A549 (cell line): Measurements from ENCODE around the gene TSHZ2. TPM values are rescaled to one million over a fixed set of nuclear protein-coding genes. Genes with fewer than 3 reads are reported as not detected.

Experiments used
- ATAC-seq, 2 experiments: fragments of 200-7000 bp in 1 of 2; fragments of >200 bp in 1 of 2; cut with Nextera tagmentation in 1 of 2; cut with Tn5 transposase in 1 of 2; 3 replicates each; pipeline versions ENCODE4 v1.8.0 to v1.9.1; 2018 to 2020; ENCODE audit warnings: mild to moderate bottlenecking in 1 of 2, moderate library complexity in 1 of 2
- CTCF ChIA-PET: fragments of 300-600 bp; sonication (Branson Sonifier 250); formaldehyde crosslinking; extraction: SDS; loops from one replicate; lab custom pipeline; 2021; ENCODE audit warnings: antibody characterized with exemption, inconsistent platforms; lab: Yijun Ruan, JAX
- POLR2A ChIA-PET: fragments of 350-600 bp; formaldehyde crosslinking; extraction: SDS; loops from one replicate; lab custom pipeline; 2021; ENCODE audit warnings: antibody characterized with exemption, inconsistent platforms; lab: Yijun Ruan, JAX
- DNase-seq, 2 experiments: peaks; one replicate each; pipeline versions ENCODE4 v3.0.0 to v3.0.0-alpha.2; 2011 to 2016; ENCODE audit warnings: low read depth in 1 of 2, low spot score in 1 of 2
- FAIRE-seq: peaks from 2 replicates; lab custom pipeline; 2011; peaks lifted over from hg19 to GRCh38; lab: Jason Lieb, UNC
- H3K27ac ChIP-seq, 2 experiments: fragments of >200 bp; sonication (Bioruptor Twin); formaldehyde crosslinking; 3 replicates each; pipeline ENCODE4 v1.5.1; 2016 to 2017
- H3K4me1 ChIP-seq: fragments of >200 bp; sonication (Bioruptor Twin); formaldehyde crosslinking; 3 replicates; pipeline ENCODE4 v1.6.1; 2016
- H3K4me2 ChIP-seq: fragments of >200 bp; sonication (Bioruptor Twin); formaldehyde crosslinking; 3 replicates; pipeline ENCODE4 v1.6.1; 2016
- H3K4me3 ChIP-seq: fragments of >200 bp; sonication (Bioruptor Twin); formaldehyde crosslinking; 3 replicates; pipeline ENCODE4 v1.5.1; 2016
- H3K9me3 ChIP-seq: fragments of >200 bp; sonication (Bioruptor Twin); formaldehyde crosslinking; 3 replicates; pipeline ENCODE4 v1.6.1; 2016
- CHD2 ChIP-seq: fragments of 150-350 bp; IDR thresholded peaks from 2 replicates; pipeline ENCODE4 v1.6.1; 2014; ENCODE audit warnings: low read length; ENCODE audit not compliant: partially characterized antibody
- FOSB ChIP-seq: fragments of 250-450 bp; sonication (Bioruptor Pico); IDR thresholded peaks from 2 replicates; pipeline ENCODE4 v1.5.0; 2020; ENCODE audit warnings: mild to moderate bottlenecking, moderate library complexity
- HOXA7 ChIP-seq: fragments of 250-450 bp; sonication (Bioruptor Pico); IDR thresholded peaks from 2 replicates; pipeline ENCODE4 v1.5.0; 2020; ENCODE audit warnings: mild to moderate bottlenecking, moderate library complexity
- NFE2L2 ChIP-seq: fragments of 150-350 bp; conservative IDR thresholded peaks from 2 replicates; pipeline ENCODE4 v1.6.1; 2014; ENCODE audit warnings: low read length
- NPAS2 ChIP-seq: fragments of 250-450 bp; sonication (Bioruptor Pico); IDR thresholded peaks from 2 replicates; pipeline ENCODE4 v1.8.0; 2022; ENCODE audit warnings: mild to moderate bottlenecking, moderate library complexity, borderline replicate concordance
- POLR2A ChIP-seq: IDR thresholded peaks from 2 replicates; pipeline ENCODE4 v1.6.1; 2012; ENCODE audit warnings: mild to moderate bottlenecking, low read length
- RAD21 ChIP-seq, 2 experiments: fragments of >200 bp in 1 of 2; sonication (Bioruptor Twin) in 1 of 2; formaldehyde crosslinking in 1 of 2; IDR thresholded peaks in 1 of 2; conservative IDR thresholded peaks in 1 of 2; 2 replicates in 1 of 2; 3 replicates in 1 of 2; pipeline ENCODE4 v1.6.1; 2012 to 2018; ENCODE audit warnings: inconsistent platforms in 1 of 2
- SMC3 ChIP-seq: fragments of >200 bp; sonication (Bioruptor Twin); formaldehyde crosslinking; IDR thresholded peaks from 3 replicates; pipeline ENCODE4 v1.6.1; 2018; ENCODE audit warnings: inconsistent platforms
- TFCP2L1 ChIP-seq: fragments of 250-450 bp; sonication (Bioruptor Pico); IDR thresholded peaks from 2 replicates; pipeline ENCODE4 v1.5.0; 2021; ENCODE audit warnings: mild to moderate bottlenecking
- WGBS: methylation state at CpG from one replicate; pipeline ENCODE4 v1.1.6; 2017; ENCODE audit errors: missing lambda C conversion rate; 5-methylcytosine and 5-hydroxymethylcytosine counted together
- polyA plus RNA-seq, 4 experiments: library from polyadenylated mRNA; depleted of rRNA in 3 of 4; stranded (reverse); fragments of >200 nt; fragmentation: RNase III in 1 of 4; extraction: RNeasy Plus Mini Kit Qiagen cat#74134 plus additional on column Dnase treatment in 1 of 4; gene quantifications; 2 replicates in 3 of 4; 3 replicates in 1 of 4; pipeline ENCODE4 v1.2.3, GENCODE V29; 2011 to 2017
- TF ChIP-seq, protein P1 (sequence below): IDR thresholded peaks from 2 replicates; pipeline ENCODE4 v1.6.1; 2012
- TF ChIP-seq, protein P2 (sequence below): fragments of 150-350 bp; IDR thresholded peaks from 2 replicates; pipeline ENCODE4 v1.6.1; 2014; ENCODE audit warnings: low read depth, mild to moderate bottlenecking, low read length
- TF ChIP-seq, protein P3 (sequence below): fragments of >200 bp; sonication (Bioruptor Twin); formaldehyde crosslinking; IDR thresholded peaks from 3 replicates; pipeline ENCODE4 v1.6.1; 2016
- TF ChIP-seq, protein P4 (sequence below): fragments of >200 bp; sonication (Bioruptor Twin); formaldehyde crosslinking; IDR thresholded peaks from 3 replicates; pipeline ENCODE4 v1.5.1; 2016

TSHZ2 gene
- polyA plus RNA-seq, 2 of the 4 experiments (the other 2 are of a cell fraction) = not detected

DNA sequence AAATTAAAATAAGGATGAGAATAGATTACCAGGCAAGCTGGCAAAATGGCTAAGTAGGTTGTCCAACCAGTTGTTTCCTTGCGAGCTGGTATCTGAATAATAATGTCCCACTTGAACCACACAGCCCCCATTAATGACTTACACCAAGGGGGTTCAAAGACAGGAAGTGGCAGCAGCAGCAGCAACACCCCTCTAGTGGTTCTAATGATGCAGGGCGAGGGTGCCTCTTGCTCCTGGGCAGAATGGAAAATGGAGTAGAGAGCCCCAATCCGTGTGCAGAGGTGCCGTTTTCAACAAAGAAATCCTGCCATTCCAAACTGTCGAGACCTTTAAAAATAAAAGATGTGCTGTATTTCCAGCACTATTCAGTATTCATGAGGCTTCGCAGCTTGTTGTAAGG lies 218.1 kb downstream of the TSHZ2 start:
- no peaks in the 10 kb centered on the region for H3K4me1 ChIP-seq
- H3K4me3 ChIP-seq = no peak overlapping the region
- 18% methylated on average over 6 of the region's 6 CpGs for whole genome bisulfite sequencing
- DNase-seq = no peak
- ATAC-seq = no peak
- FAIRE-seq = no peak
- no peaks in the 10 kb centered on the region for H3K9me3 ChIP-seq
- ChIA-PET CTCF (interaction anchor here (0.6 to 0.7 kb wide), 2 partner anchors 12 to 26 kb away, joined by 3 read pairs; no protein-coding TSS in a partner anchor), POLR2A (no interaction called here)
- no peak overlapping the region for H3K27ac ChIP-seq
- H3K4me2 ChIP-seq = no peak overlapping the region
- TF ChIP-seq, protein P1, sequence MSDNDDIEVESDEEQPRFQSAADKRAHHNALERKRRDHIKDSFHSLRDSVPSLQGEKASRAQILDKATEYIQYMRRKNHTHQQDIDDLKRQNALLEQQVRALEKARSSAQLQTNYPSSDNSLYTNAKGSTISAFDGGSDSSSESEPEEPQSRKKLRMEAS = no peak

DNA sequence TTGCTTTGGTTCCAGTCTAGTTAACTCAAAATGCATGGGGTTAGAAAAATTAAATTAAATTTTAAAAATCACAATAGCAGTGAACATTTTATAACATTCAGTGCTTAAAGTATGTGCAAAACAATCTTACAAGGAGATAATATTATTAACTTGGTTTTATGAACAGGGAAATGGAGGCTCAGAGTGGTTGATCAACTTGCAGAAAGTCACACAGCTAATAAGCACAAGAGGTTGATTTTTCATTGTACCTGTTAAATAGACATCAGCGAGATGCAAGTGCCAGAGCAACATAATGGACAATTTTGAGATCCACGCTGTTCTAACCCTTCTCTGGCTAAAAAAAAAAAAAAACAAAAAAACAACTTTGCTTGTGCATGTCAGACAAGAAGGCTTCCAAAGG lies 219.8 kb downstream of the TSHZ2 start:
- CTCF ChIA-PET = interaction anchor here (0.7 kb wide), 1 partner anchor 24 kb away, joined by 3 read pairs; no protein-coding TSS in a partner anchor
- FAIRE-seq = no peak

DNA sequence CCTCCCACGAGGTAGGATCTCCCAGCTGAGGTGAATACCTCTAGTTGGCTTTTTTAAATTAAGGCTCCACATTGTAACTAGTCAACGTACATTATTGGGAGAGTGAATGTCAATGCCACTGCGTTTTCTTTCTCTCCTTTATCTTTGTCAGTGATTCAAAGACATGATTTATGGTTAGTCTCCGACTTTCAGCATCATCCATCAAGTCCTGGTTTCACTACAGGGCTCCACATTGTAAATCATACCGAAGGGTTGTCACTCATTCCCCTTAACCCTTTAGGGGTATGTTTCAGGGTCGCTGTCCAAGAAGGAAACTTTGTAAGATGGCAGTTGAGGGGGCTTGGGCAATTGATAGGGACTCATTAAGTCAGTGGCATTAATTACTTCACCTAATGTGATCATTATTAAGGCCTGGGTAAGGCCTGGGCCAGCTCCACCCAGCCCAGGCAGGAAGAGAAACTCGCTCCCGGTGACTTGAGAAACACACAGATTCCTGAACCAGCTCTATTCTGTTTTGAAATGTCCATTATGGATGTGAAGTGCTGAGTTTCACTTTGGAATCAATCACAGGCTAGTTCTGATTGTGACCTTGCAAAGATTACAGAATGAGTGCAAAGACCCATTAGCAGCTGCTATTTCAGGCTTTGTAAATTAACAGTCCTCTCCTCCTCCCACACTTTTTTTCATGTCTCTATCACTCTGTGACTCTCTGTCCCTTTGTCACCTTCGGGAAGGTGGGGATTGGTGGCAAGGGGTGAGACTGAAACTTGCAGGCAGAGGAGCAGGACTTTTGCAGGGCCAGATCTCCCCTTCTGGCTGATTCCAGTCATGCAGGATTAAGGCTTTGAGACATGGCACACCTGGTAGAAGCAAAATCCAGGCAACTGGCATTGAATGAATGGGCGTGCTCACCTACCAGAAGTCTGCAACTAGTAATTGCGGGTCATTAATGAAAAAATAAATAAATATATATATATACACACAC lies 222.4 kb downstream of the TSHZ2 start:
- no peak for DNase-seq
- H3K9me3 ChIP-seq = no peaks in the 10 kb centered on the region
- ChIA-PET POLR2A (no interaction called here), CTCF (no interaction called here)
- no peak overlapping the region for H3K4me2 ChIP-seq
- TF ChIP-seq, protein P2, sequence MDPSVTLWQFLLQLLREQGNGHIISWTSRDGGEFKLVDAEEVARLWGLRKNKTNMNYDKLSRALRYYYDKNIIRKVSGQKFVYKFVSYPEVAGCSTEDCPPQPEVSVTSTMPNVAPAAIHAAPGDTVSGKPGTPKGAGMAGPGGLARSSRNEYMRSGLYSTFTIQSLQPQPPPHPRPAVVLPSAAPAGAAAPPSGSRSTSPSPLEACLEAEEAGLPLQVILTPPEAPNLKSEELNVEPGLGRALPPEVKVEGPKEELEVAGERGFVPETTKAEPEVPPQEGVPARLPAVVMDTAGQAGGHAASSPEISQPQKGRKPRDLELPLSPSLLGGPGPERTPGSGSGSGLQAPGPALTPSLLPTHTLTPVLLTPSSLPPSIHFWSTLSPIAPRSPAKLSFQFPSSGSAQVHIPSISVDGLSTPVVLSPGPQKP = no peak
- no peak for TF ChIP-seq TFCP2L1 (CRISPR knock-in tag)
- no peak for TF ChIP-seq FOSB (CRISPR knock-in tag)
- no peak for TF ChIP-seq NPAS2 (CRISPR knock-in tag)
- no peak for TF ChIP-seq CHD2
- no peak for TF ChIP-seq HOXA7 (CRISPR knock-in tag)
- TF ChIP-seq, protein P3, sequence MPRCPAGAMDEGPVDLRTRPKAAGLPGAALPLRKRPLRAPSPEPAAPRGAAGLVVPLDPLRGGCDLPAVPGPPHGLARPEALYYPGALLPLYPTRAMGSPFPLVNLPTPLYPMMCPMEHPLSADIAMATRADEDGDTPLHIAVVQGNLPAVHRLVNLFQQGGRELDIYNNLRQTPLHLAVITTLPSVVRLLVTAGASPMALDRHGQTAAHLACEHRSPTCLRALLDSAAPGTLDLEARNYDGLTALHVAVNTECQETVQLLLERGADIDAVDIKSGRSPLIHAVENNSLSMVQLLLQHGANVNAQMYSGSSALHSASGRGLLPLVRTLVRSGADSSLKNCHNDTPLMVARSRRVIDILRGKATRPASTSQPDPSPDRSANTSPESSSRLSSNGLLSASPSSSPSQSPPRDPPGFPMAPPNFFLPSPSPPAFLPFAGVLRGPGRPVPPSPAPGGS = no peak
- no peak for TF ChIP-seq RAD21 (conservative IDR thresholded peaks at IDR 0.05 in 1 of 2, IDR thresholded peaks at IDR 0.05 in 1 of 2)
- no peak for TF ChIP-seq SMC3
- no peak for TF ChIP-seq POLR2A
- ATAC-seq = no peak
- H3K4me1 ChIP-seq = no peaks in the 10 kb centered on the region
- WGBS = 8% methylated on average over 11 of the region's 11 CpGs
- no peak overlapping the region for H3K4me3 ChIP-seq
- no peak for FAIRE-seq
- no peak overlapping the region for H3K27ac ChIP-seq

More for the DNA sequence above, 219.8 kb downstream of the TSHZ2 start:
- Histone ChIP-seq H3K4me2 (no peak overlapping the region), H3K9me3 (no peaks in the 10 kb centered on the region), H3K4me1 (no peaks in the 10 kb centered on the region), H3K4me3 (no peak overlapping the region), H3K27ac (no peak overlapping the region)
- DNase-seq (no peak), ATAC-seq (no peak)
- POLR2A ChIA-PET = no interaction called here
- WGBS = 2% methylated on average over 2 of the region's 2 CpGs
- no peak for TF ChIP-seq NFE2L2
- TF ChIP-seq, protein P4, sequence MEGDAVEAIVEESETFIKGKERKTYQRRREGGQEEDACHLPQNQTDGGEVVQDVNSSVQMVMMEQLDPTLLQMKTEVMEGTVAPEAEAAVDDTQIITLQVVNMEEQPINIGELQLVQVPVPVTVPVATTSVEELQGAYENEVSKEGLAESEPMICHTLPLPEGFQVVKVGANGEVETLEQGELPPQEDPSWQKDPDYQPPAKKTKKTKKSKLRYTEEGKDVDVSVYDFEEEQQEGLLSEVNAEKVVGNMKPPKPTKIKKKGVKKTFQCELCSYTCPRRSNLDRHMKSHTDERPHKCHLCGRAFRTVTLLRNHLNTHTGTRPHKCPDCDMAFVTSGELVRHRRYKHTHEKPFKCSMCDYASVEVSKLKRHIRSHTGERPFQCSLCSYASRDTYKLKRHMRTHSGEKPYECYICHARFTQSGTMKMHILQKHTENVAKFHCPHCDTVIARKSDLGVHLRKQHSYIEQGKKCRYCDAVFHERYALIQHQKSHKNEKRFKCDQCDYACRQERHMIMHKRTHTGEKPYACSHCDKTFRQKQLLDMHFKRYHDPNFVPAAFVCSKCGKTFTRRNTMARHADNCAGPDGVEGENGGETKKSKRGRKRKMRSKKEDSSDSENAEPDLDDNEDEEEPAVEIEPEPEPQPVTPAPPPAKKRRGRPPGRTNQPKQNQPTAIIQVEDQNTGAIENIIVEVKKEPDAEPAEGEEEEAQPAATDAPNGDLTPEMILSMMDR = no peak
